OCI-LY3 (cell line): ENCODE data around the gene ST8SIA5.

Experiments
- EZH2phosphoT487 ChIP-seq: fragments of 200-600 bp; shearing (Covaris generic); IDR thresholded peaks from 2 replicates; pipeline ENCODE4 v1.6.1; 2018; ENCODE audit warnings: antibody characterized with exemption, mixed run types, low read depth
- TF ChIP-seq, protein P1 (sequence below): fragments of 200-600, 300-600 bp; sonication (generic); IDR thresholded peaks from 2 replicates; pipeline ENCODE4 v1.5.1; 2014; ENCODE audit warnings: antibody characterized with exemption, low read length, low read depth

DNA sequence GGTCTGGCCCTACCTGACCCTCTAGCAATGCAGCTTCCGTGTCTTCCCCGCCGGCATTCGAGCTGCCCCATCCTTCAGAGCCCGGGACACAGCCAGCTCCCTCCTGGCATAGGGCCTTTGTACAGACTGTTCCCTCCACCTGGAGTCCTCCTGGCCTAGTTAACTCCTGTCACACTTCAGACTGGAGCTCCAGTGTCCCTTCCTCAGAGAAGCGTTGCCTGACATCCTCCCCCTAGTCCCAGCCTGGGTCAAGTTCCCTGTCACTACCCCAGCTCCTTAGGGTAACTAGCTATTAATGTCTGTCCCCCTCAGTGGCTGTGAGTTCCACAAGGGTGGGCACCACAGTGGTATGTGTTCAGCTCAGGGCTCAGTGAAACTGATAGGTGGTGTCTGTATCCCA, 54.4 kb downstream of the ST8SIA5 start:
- TF ChIP-seq, protein P1, sequence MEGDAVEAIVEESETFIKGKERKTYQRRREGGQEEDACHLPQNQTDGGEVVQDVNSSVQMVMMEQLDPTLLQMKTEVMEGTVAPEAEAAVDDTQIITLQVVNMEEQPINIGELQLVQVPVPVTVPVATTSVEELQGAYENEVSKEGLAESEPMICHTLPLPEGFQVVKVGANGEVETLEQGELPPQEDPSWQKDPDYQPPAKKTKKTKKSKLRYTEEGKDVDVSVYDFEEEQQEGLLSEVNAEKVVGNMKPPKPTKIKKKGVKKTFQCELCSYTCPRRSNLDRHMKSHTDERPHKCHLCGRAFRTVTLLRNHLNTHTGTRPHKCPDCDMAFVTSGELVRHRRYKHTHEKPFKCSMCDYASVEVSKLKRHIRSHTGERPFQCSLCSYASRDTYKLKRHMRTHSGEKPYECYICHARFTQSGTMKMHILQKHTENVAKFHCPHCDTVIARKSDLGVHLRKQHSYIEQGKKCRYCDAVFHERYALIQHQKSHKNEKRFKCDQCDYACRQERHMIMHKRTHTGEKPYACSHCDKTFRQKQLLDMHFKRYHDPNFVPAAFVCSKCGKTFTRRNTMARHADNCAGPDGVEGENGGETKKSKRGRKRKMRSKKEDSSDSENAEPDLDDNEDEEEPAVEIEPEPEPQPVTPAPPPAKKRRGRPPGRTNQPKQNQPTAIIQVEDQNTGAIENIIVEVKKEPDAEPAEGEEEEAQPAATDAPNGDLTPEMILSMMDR, result no peak
- no peak for TF ChIP-seq EZH2phosphoT487
